ENCODE data around the gene C1QTNF9. TPM values are rescaled to one million over a fixed set of nuclear protein-coding genes. Genes with fewer than 3 reads are reported as not detected.

The C1QTNF9 gene
- total and polyA plus RNA-seq, 4 donors, result 0.10 to 0.25 (median 0.19) TPM; not detected in 1

DNA sequence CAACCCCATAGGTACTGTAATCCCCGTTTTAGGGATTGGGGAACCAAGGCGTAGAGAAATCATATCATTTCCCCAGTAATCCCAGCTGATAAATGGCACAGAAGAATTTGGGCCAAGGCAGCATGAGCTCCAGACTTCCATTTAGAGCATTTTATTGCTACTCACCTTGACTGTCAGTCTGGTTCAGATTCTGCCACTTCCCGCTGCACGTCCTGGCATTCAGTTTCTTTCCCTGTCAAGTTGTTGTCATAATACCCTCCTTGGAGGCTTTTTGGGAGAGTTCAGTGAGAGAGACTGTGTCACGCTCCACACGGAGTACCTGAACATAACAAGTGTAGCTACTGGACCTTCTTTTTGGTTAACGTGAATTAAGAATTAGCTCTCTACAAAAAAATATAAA lies 7.5 kb upstream of the C1QTNF9 start:
- Histone ChIP-seq H3K27me3 (ENCODE audit: control insufficient read depth in 4 of 4, insufficient read depth in 4 of 4, low read length in 3 of 4) (no peaks in the 10 kb centered on the region), H3K36me3 (ENCODE audit: control insufficient read depth in 4 of 4, insufficient read depth in 3 of 4, low read depth in 1 of 4, low read length in 3 of 4) (peaks cover 8 to 89% (median 74%) of the 10 kb centered on the region in 4 donors), H3K9ac (ENCODE audit: low read depth in 1 of 2, low read length in 2 of 2) (no peak overlapping the region), H3K4me1 (ENCODE audit: control insufficient read depth in 4 of 4, insufficient read depth in 4 of 4, low read length in 3 of 4) (no peaks in the 10 kb centered on the region), H3K27ac (ENCODE audit: low read depth in 1 of 2, low read length in 2 of 2) (no peak overlapping the region), H3K4me3 (ENCODE audit: low read depth in 1 of 3, low read length in 3 of 3) (no peak overlapping the region), H3K9me3 (ENCODE audit: control insufficient read depth in 4 of 4, low read length in 3 of 4) (no peaks in the 10 kb centered on the region)
- TF ChIP-seq GABPA (IDR thresholded peaks at IDR 0.05 in 1 of 2, conservative IDR thresholded peaks at IDR 0.05 in 1 of 2) (no peak), JUND (IDR thresholded peaks at IDR 0.05) (no peak), HNF4A (conservative IDR thresholded peaks at IDR 0.05) (no peak), RXRA (IDR thresholded peaks at IDR 0.05) (no peak), RAD21 (IDR thresholded peaks at IDR 0.05) (no peak), REST (IDR thresholded peaks at IDR 0.05) (no peak), CTCF (IDR thresholded peaks at IDR 0.05; ENCODE audit: low read depth, low read length, missing input control) (no peak)
- DNase-seq (ENCODE audit: low spot score), result no peak
- WGBS, result 90% methylated on average over 7 of the region's 7 CpGs

DNA sequence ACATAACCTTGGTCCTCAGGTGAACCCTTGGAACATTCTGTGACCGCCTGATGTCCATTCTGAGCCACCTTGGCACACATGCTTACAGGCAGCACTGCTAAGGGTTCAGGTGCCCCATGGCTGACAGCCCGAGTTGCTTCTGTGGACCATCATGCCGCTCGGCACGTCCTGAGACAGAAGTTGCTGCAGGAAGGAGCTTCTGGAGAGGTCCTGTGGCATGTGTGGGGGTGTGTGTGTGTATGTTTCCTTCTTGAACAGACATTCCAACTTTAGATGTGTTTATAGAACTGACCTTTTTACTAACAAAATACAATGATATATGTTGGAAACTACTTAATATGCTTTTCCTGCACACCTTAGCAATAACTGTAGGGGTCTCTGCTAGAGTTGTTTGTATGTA lies 4.8 kb upstream of the C1QTNF9 start:
- H3K4me1 ChIP-seq (ENCODE audit: control insufficient read depth in 4 of 4, insufficient read depth in 4 of 4, low read length in 3 of 4), result no peaks in the 10 kb centered on the region
- peaks cover 2 to 62% (median 48%) of the 10 kb centered on the region in 4 donors for H3K36me3 ChIP-seq (ENCODE audit: control insufficient read depth in 4 of 4, insufficient read depth in 3 of 4, low read depth in 1 of 4, low read length in 3 of 4)
- no peak for DNase-seq (ENCODE audit: low spot score)
- WGBS, result 95% methylated on average over 5 of the region's 5 CpGs
- H3K27ac ChIP-seq (ENCODE audit: low read depth in 1 of 2, low read length in 2 of 2), result no peak overlapping the region
- no peak overlapping the region for H3K9ac ChIP-seq (ENCODE audit: low read depth in 1 of 2, low read length in 2 of 2)
- no peaks in the 10 kb centered on the region for H3K9me3 ChIP-seq (ENCODE audit: control insufficient read depth in 4 of 4, low read length in 3 of 4)
- H3K4me3 ChIP-seq (ENCODE audit: low read depth in 1 of 3, low read length in 3 of 3), result no peak overlapping the region
- TF ChIP-seq FOXA2 (IDR thresholded peaks at IDR 0.05) (no peak), JUND (IDR thresholded peaks at IDR 0.05) (no peak), RXRA (IDR thresholded peaks at IDR 0.05) (no peak), REST (IDR thresholded peaks at IDR 0.05) (no peak), TAF1 (conservative IDR thresholded peaks at IDR 0.05) (no peak), RAD21 (IDR thresholded peaks at IDR 0.05) (no peak), NR2F2 (IDR thresholded peaks at IDR 0.05) (no peak), YY1 (IDR thresholded peaks at IDR 0.05) (no peak), CTCF (IDR thresholded peaks at IDR 0.05; ENCODE audit: low read depth, low read length, missing input control) (no peak), MAX (IDR thresholded peaks at IDR 0.05) (no peak), HNF4G (IDR thresholded peaks at IDR 0.05) (no peak), GABPA (IDR thresholded peaks at IDR 0.05 in 1 of 2, conservative IDR thresholded peaks at IDR 0.05 in 1 of 2) (no peak), SP1 (IDR thresholded peaks at IDR 0.05) (no peak), ZBTB33 (IDR thresholded peaks at IDR 0.05) (no peak)
- TF ChIP-seq, protein P1, sequence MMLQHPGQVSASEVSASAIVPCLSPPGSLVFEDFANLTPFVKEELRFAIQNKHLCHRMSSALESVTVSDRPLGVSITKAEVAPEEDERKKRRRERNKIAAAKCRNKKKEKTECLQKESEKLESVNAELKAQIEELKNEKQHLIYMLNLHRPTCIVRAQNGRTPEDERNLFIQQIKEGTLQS (IDR thresholded peaks at IDR 0.05), result no peak
- no peaks in the 10 kb centered on the region for H3K27me3 ChIP-seq (ENCODE audit: control insufficient read depth in 4 of 4, insufficient read depth in 4 of 4, low read length in 3 of 4)

Measured in liver (tissue), 9 donors.